Measurements from ENCODE around the gene DBT. TPM values are rescaled to one million over a fixed set of nuclear protein-coding genes. Genes with fewer than 3 reads are reported as not detected.

The DBT gene
- total and polyA plus RNA-seq, 2 of the 13 experiments (the other 11 are each of a cell fraction or from before 2014, with no cell fraction given): 3.3 to 10.2 TPM

- TF ChIP-seq HOXA5 (CRISPR knock-in tag; IDR thresholded peaks at IDR 0.05): peak; percentile 82; the same call in 1 of the 2 replicates
- no peak for TF ChIP-seq SP1 (IDR thresholded peaks at IDR 0.05)
- TF ChIP-seq SP1 (CRISPR knock-in tag; IDR thresholded peaks at IDR 0.05): peak; percentile 28; the same call in 1 of the 2 replicates
- peak; percentile 60; the same call in 1 of the 2 replicates for TF ChIP-seq ARID2 (CRISPR knock-in tag; IDR thresholded peaks at IDR 0.05; ENCODE audit: borderline replicate concordance)
- TF ChIP-seq HOXA7 (CRISPR knock-in tag; IDR thresholded peaks at IDR 0.05): no peak
- TF ChIP-seq ZNF605 (CRISPR knock-in tag; IDR thresholded peaks at IDR 0.05): peak; percentile 95
- TF ChIP-seq ZNF232 (CRISPR knock-in tag; IDR thresholded peaks at IDR 0.05; ENCODE audit: borderline replicate concordance): peak; percentile 46; the same call in 1 of the 2 replicates
- no peak for TF ChIP-seq GRHL1 (CRISPR knock-in tag; conservative IDR thresholded peaks at IDR 0.05)
- no peak for TF ChIP-seq SRSF9 (IDR thresholded peaks at IDR 0.05; ENCODE audit: borderline replicate concordance, insufficient read depth, low read depth, low read length, poor library complexity, severe bottlenecking)
- TF ChIP-seq THAP11 (CRISPR knock-in tag; IDR thresholded peaks at IDR 0.05): peak; percentile 84
- no peak for TF ChIP-seq SNAPC4 (CRISPR knock-in tag; IDR thresholded peaks at IDR 0.05)
- no peak for TF ChIP-seq TEF (CRISPR knock-in tag; IDR thresholded peaks at IDR 0.05)
- TF ChIP-seq AGO2 (optimal IDR thresholded peaks at IDR 0.05; ENCODE audit: low read depth, low read length): no peak
- peak; percentile 98 for TF ChIP-seq ELF1 (CRISPR knock-in tag; IDR thresholded peaks at IDR 0.05)
- no peak for TF ChIP-seq MEIS1 (CRISPR knock-in tag; IDR thresholded peaks at IDR 0.05; ENCODE audit: borderline replicate concordance)
- no peak for TF ChIP-seq ZNF24 (IDR thresholded peaks at IDR 0.05)
- TF ChIP-seq HNRNPLL (IDR thresholded peaks at IDR 0.05; ENCODE audit: low read depth, low read length, poor library complexity, severe bottlenecking): peak; percentile 36
- no peak for TF ChIP-seq HNRNPK (IDR thresholded peaks at IDR 0.05; ENCODE audit: low read depth, low read length, poor library complexity, severe bottlenecking)
- no peak for TF ChIP-seq FLYWCH1 (CRISPR knock-in tag; IDR thresholded peaks at IDR 0.05)
- TF ChIP-seq CSRNP2 (CRISPR knock-in tag; conservative IDR thresholded peaks at IDR 0.05; ENCODE audit: low read depth): no peak
- peak; percentile 71; the same call in 1 of the 2 replicates for TF ChIP-seq RELA (CRISPR knock-in tag; IDR thresholded peaks at IDR 0.05)
Measured at GRCh38 chr1:100249537-100250257, at the start of gene DBT (continued).
